ENCODE measurements around the gene IL6ST. TPM values are rescaled to one million over a fixed set of nuclear protein-coding genes. Genes with fewer than 3 reads are reported as not detected.

The IL6ST gene
- total RNA-seq, 2 experiments from 2014 or later = 377 to 404 TPM

DNA sequence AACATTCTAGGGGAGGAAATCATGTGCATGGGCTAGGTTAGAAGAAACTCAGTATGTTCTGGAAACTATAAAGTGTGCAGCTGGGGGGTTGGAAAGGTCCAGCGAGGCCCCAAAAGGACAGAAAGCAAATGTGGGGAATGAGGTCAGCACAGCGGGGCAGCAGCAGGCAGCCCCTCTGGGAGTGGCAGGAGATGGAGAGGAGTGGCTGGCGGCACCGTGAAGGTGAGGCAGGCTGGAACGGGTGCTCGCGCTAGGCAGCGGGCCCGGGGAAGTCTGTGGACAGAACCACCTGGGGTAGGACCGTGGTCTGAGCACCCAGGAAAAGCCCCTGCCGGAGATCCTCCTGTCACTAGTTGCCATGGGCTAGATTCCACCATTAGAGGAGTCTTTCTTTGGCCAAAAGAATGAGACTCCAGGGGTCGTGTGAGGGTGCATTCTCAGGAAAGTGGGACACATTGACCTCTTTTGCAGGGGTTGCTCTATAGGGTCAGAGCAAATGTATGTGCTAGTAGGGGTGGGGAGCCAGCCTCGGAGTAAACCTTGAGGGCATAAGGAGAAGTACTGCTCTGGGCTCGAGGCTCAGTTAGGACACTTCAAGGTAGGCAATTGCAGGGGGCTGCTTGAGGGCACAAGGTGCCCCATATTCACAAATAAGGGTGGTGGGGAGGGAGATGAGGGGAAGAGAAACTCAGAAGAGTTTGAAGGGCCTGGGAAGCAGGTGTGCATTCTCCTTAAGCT, 61.2 kb downstream of the IL6ST start:
- CTCF ChIA-PET = interaction anchor here (1.3 to 1.4 kb wide), 2 partner anchors 10 to 267 kb away, joined by 4 read pairs; no protein-coding TSS in a partner anchor
- no peaks in the 10 kb centered on the region for H3K27me3 ChIP-seq (ENCODE audit: control insufficient read depth in 1 of 2, insufficient read depth in 2 of 2, low read length in 2 of 2)
- Mint-ChIP-seq H3K9me3 (no peaks in the 10 kb centered on the region), H3K36me3 (ENCODE audit: low read depth) (peaks cover 27% of the 10 kb centered on the region), H3K27ac (peak overlapping the region; percentile 57), H3K4me3 (no peak overlapping the region), H3K27me3 (no peaks in the 10 kb centered on the region), H3K4me1 (ENCODE audit: low read depth) (peaks cover 28% of the 10 kb centered on the region)
- DNase-seq (no peak), ATAC-seq (ENCODE audit: poor library complexity) (no peak)
- no peaks in the 10 kb centered on the region for H3K4me1 ChIP-seq (ENCODE audit: insufficient read depth, low read length)
- POLR2A ChIA-PET = interaction anchor here (0.7 to 1.7 kb wide), 3 partner anchors 10 to 267 kb away, joined by 3 to 5 read pairs (median 4); no protein-coding TSS in a partner anchor
- TF ChIP-seq CTCF (IDR thresholded peaks at IDR 0.05) = no peak
- H3K9me3 ChIP-seq (ENCODE audit: control insufficient read depth in 1 of 2, insufficient read depth in 1 of 2, low read length in 2 of 2) = no peaks in the 10 kb centered on the region
- no peak overlapping the region for H3K27ac ChIP-seq (ENCODE audit: low read depth in 1 of 2, low read length in 2 of 2)
- H3K4me3 ChIP-seq (ENCODE audit: low read length) = no peak overlapping the region
- H3K36me3 ChIP-seq (ENCODE audit: insufficient read depth, low read length) = peaks cover 3% of the 10 kb centered on the region
- intact Hi-C loops (cut with DNase I, micrococcal nuclease) = no loop called here

DNA sequence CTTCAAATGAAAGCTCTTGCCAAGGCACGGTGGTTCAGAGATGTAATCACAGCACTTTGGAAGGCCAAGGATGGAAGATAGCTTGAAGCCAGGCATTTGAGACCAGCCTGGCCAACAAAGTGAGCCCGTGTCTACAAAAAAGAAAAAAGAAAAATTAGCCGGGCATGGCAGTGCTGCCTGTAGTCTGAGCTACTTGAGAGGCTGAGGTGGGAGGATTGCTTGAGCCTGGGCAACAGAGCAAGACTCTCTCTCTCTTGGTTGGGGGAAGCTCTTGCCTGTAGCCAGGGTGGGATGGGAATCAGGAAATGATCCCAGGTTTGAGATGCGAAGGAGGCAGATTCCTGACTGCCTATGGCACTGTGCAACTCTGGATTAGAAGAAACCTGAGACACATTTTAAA, 62.1 kb downstream of the IL6ST start:
- Mint-ChIP-seq H3K36me3 (ENCODE audit: low read depth) (peaks cover 19% of the 10 kb centered on the region), H3K9me3 (no peaks in the 10 kb centered on the region), H3K27ac (peak overlapping the region; percentile 57), H3K4me1 (ENCODE audit: low read depth) (peaks cover 20% of the 10 kb centered on the region), H3K4me3 (no peak overlapping the region), H3K27me3 (no peaks in the 10 kb centered on the region)
- POLR2A ChIA-PET = interaction anchor here (0.7 to 1.7 kb wide), 4 partner anchors 10 to 268 kb away, joined by 3 to 5 read pairs (median 4); no protein-coding TSS in a partner anchor
- no peaks in the 10 kb centered on the region for H3K27me3 ChIP-seq (ENCODE audit: control insufficient read depth in 1 of 2, insufficient read depth in 2 of 2, low read length in 2 of 2)
- no peak overlapping the region for H3K4me3 ChIP-seq (ENCODE audit: low read length)
- H3K27ac ChIP-seq (ENCODE audit: low read depth in 1 of 2, low read length in 2 of 2) = no peak overlapping the region
- no peaks in the 10 kb centered on the region for H3K9me3 ChIP-seq (ENCODE audit: control insufficient read depth in 1 of 2, insufficient read depth in 1 of 2, low read length in 2 of 2)
- no peaks in the 10 kb centered on the region for H3K4me1 ChIP-seq (ENCODE audit: insufficient read depth, low read length)
- intact Hi-C loops (cut with DNase I, micrococcal nuclease) = no loop called here
- CTCF ChIA-PET = interaction anchor here (1.3 to 1.4 kb wide), 2 partner anchors 9 to 268 kb away, joined by 4 read pairs; no protein-coding TSS in a partner anchor
- no peaks in the 10 kb centered on the region for H3K36me3 ChIP-seq (ENCODE audit: insufficient read depth, low read length)
- no peak for TF ChIP-seq CTCF (IDR thresholded peaks at IDR 0.05)
- ATAC-seq (ENCODE audit: poor library complexity) (no peak), DNase-seq (no peak)

DNA sequence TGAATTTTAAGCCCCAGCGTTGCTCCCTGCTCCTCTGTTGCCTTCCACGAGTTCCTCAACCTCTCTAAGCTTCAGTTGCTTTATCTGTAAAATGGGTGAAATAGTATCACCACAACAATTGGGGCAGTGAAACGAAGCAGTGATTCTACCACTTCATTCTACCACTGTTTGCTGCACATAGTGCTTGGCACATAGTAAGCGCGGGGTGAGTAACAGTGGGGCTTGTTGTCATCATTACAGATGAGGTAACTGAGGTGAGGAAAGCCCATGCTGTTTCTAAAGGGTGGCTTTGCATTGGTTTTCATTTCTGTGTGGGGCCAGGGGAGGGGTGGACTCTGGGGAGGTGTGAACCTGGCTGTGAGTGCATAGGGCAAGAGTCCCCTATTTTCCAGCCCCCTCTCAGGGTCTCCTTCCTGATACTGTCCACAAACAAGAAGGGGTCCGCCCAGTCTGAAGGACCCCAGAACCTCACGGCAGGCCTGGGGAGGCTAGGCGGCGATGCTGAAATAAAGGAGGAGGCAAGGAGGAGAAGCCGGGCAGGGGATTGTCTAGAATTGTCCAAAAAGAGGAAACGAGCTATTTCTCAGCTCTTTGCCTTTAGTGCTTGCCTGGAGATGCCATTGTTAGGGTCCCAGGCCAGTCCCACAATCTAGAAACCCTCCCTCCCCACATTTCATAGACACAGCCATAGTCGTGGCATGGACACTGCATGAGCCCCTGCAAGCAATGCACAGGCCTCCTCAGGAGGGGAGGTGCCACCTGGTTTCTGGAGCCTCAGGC, 65.6 kb downstream of the IL6ST start:
- no peak for TF ChIP-seq CTCF (IDR thresholded peaks at IDR 0.05)
- intact Hi-C loops (cut with DNase I, micrococcal nuclease) = no loop called here
- Mint-ChIP-seq H3K27ac (no peak overlapping the region), H3K4me1 (ENCODE audit: low read depth) (no peaks in the 10 kb centered on the region), H3K9me3 (no peaks in the 10 kb centered on the region), H3K27me3 (no peaks in the 10 kb centered on the region), H3K36me3 (ENCODE audit: low read depth) (no peaks in the 10 kb centered on the region), H3K4me3 (no peak overlapping the region)
- ATAC-seq (ENCODE audit: poor library complexity) = no peak
- ChIA-PET POLR2A (no interaction called here), CTCF (no interaction called here)
- H3K27ac ChIP-seq (ENCODE audit: low read depth in 1 of 2, low read length in 2 of 2) = no peak overlapping the region
- no peak for DNase-seq
- H3K4me3 ChIP-seq (ENCODE audit: low read length) = no peak overlapping the region
- no peaks in the 10 kb centered on the region for H3K9me3 ChIP-seq (ENCODE audit: control insufficient read depth in 1 of 2, insufficient read depth in 1 of 2, low read length in 2 of 2)
- no peaks in the 10 kb centered on the region for H3K36me3 ChIP-seq (ENCODE audit: insufficient read depth, low read length)
- H3K27me3 ChIP-seq (ENCODE audit: control insufficient read depth in 1 of 2, insufficient read depth in 2 of 2, low read length in 2 of 2) = no peaks in the 10 kb centered on the region
- peaks cover 1% of the 10 kb centered on the region for H3K4me1 ChIP-seq (ENCODE audit: insufficient read depth, low read length)

Data from CD4-positive, alpha-beta T cell (primary cell).